Measurements from ENCODE around the gene TBC1D5. TPM values are rescaled to one million over a fixed set of nuclear protein-coding genes. Genes with fewer than 3 reads are reported as not detected.

Gene TBC1D5
- total and polyA plus RNA-seq, 2 of the 8 experiments (the other 6 are each of a cell fraction or from before 2014, with no cell fraction given) = 11.0 to 22.9 TPM

- no peak for TF ChIP-seq EZH2 (IDR thresholded peaks at IDR 0.05; ENCODE audit: low read depth, low read length, severe bottlenecking)
- TF ChIP-seq NRF1 (IDR thresholded peaks at IDR 0.05; ENCODE audit: low read depth, low read length) = no peak
- no peak for TF ChIP-seq JUN (IDR thresholded peaks at IDR 0.05; ENCODE audit: low read depth, low read length)
- TF ChIP-seq KDM4A (IDR thresholded peaks at IDR 0.05; ENCODE audit: low read depth, low read length, severe bottlenecking) = peak; percentile 47
- TF ChIP-seq RNF2 (IDR thresholded peaks at IDR 0.05; ENCODE audit: borderline replicate concordance, low read depth, low read length, missing control alignments, poor library complexity, severe bottlenecking) = no peak
- TF ChIP-seq SP1 (IDR thresholded peaks at IDR 0.05; ENCODE audit: low read depth, low read length) = no peak
- peak; percentile 66 for TF ChIP-seq E2F6 (IDR thresholded peaks at IDR 0.05)
- TF ChIP-seq SIX5 (IDR thresholded peaks at IDR 0.05; ENCODE audit: low read depth, low read length) = no peak
- peak; percentile 90 for TF ChIP-seq USF2 (IDR thresholded peaks at IDR 0.05; ENCODE audit: low read length)
- TF ChIP-seq GABPA (IDR thresholded peaks at IDR 0.05; ENCODE audit: borderline replicate concordance, insufficient read depth, low read length) = no peak
- TF ChIP-seq CREB1 (IDR thresholded peaks at IDR 0.05) = no peak
- no peak for TF ChIP-seq SP2 (IDR thresholded peaks at IDR 0.05; ENCODE audit: low read length)
- peak; percentile 76 for TF ChIP-seq PHF8 (conservative IDR thresholded peaks at IDR 0.05; ENCODE audit: low read depth, low read length)
- TF ChIP-seq CHD1 (IDR thresholded peaks at IDR 0.05; ENCODE audit: low read depth, low read length) = no peak
- TF ChIP-seq EP300 (IDR thresholded peaks at IDR 0.05; ENCODE audit: borderline replicate concordance in 1 of 2, low read depth in 2 of 2, low read length in 2 of 2) = peak in 1 of 2 experiments; percentile 38; a peak in 1 of 3 replicates
- no peak for TF ChIP-seq CBX5 (IDR thresholded peaks at IDR 0.05; ENCODE audit: low read depth, low read length)
- no peak for TF ChIP-seq TCF12 (IDR thresholded peaks at IDR 0.05; ENCODE audit: low read depth, low read length)
- no peak for TF ChIP-seq CTBP2 (IDR thresholded peaks at IDR 0.05; ENCODE audit: borderline replicate concordance, insufficient read depth, insufficient read length, low read length)
- no peak for TF ChIP-seq CTCF (IDR thresholded peaks at IDR 0.05; ENCODE audit: control extremely low read depth in 1 of 3, insufficient read depth in 1 of 3, low read depth in 1 of 3, low read length in 3 of 3)
Measured at GRCh38 chr3:17742102-17742879, at the start of gene TBC1D5 (continued).
